HL-60 (cell line): Measurements from ENCODE around the gene YPEL1.

ENCODE experiments used
- DNase-seq, 2 experiments: peaks; one replicate each; pipeline ENCODE4 v3.0.0-alpha.2; 2010 to 2020; ENCODE audit warnings: low read depth in 1 of 2, low spot score in 1 of 2
- H3K27ac ChIP-seq: fragments of 250-450 bp; sonication (Bioruptor Pico); replicated peaks from 2 replicates; pipeline ENCODE4 v1.5.1; 2020; ENCODE audit warnings: mild to moderate bottlenecking, moderate library complexity
- H3K27me3 ChIP-seq: fragments of 250-450 bp; sonication (Bioruptor Pico); 2 replicates; pipeline ENCODE4 v1.5.1; 2021; ENCODE audit warnings: mild to moderate bottlenecking, moderate library complexity; ENCODE audit not compliant: insufficient read depth, poor library complexity, severe bottlenecking
- H3K4me3 ChIP-seq: replicated peaks from 2 replicates; pipeline ENCODE4 v1.5.1; 2011; ENCODE audit warnings: mild to moderate bottlenecking, control low read depth, low read length; ENCODE audit not compliant: insufficient read depth
- GABPA ChIP-seq: IDR thresholded peaks from 2 replicates; pipeline ENCODE4 v1.6.1; 2012; ENCODE audit warnings: low read depth
- POLR2AphosphoS5 ChIP-seq: IDR thresholded peaks from 2 replicates; pipeline ENCODE4 v1.6.1; 2012; ENCODE audit warnings: low read depth
- SPI1 ChIP-seq: IDR thresholded peaks from 2 replicates; pipeline ENCODE4 v1.6.1; 2012; ENCODE audit warnings: low read depth, mild to moderate bottlenecking, borderline replicate concordance
- TF ChIP-seq, protein P1 (sequence below): IDR thresholded peaks from 2 replicates; pipeline ENCODE4 v1.6.1; 2012; ENCODE audit warnings: low read depth; ENCODE audit not compliant: insufficient replicate concordance
- TF ChIP-seq, protein P2 (sequence below): IDR thresholded peaks from one replicate; pipeline ENCODE4 v1.5.1; 2011; ENCODE audit warnings: low read length, control low read depth, inconsistent platforms; ENCODE audit not compliant: insufficient read depth

The YPEL1 gene

DNA sequence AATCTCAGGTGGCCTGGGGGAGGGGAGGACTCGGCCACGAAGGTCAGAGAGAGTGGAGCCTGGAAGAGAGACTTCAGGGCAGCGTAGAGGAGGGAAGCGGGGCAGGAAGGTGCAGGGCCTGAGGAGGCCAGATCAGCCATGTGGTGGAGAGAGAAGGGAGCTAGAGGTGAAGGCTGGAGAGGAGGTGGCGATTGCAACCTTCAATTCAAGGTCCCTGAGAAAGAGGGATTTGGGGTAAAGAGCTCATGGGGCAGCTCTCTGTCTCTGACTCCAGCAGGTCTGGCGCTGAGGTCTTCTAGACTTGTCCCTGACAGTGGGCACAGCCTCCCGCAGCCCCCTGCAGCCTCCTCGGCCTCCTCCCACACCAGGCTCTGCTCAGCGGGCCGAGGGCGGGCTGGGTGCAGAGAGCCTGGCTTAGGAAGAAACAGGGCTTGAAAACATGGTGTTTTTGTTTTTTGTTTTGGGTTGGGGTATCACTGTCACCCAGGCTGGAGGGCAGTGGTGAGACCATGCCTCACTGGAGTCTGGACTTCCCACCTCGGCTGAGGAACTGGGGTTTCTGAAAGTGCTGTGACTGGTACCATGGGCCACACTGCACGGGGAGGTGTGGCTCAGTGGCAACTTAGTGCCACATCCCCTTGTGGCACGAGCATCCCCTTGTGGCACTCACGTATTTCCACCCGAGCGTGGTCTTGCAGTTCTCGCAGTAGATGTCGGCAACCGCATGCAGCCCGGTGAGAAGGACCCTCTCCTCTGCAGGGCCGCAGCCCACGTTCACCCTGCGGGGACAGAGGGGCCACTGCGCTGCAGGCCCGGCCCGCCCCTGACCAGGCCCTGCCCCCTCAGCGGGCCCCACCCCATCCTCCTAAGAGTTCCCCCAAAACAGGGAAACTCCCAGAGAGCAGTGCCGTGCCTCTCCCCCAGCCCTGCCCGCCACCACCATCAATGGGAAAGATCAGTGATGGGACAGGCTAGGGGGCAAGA lies 32.6 kb downstream of the YPEL1 start:
- no peak overlapping the region for H3K27ac ChIP-seq
- H3K4me3 ChIP-seq, result no peak overlapping the region
- TF ChIP-seq POLR2AphosphoS5 (no peak), SPI1 (no peak), GABPA (no peak)
- TF ChIP-seq, protein P1, sequence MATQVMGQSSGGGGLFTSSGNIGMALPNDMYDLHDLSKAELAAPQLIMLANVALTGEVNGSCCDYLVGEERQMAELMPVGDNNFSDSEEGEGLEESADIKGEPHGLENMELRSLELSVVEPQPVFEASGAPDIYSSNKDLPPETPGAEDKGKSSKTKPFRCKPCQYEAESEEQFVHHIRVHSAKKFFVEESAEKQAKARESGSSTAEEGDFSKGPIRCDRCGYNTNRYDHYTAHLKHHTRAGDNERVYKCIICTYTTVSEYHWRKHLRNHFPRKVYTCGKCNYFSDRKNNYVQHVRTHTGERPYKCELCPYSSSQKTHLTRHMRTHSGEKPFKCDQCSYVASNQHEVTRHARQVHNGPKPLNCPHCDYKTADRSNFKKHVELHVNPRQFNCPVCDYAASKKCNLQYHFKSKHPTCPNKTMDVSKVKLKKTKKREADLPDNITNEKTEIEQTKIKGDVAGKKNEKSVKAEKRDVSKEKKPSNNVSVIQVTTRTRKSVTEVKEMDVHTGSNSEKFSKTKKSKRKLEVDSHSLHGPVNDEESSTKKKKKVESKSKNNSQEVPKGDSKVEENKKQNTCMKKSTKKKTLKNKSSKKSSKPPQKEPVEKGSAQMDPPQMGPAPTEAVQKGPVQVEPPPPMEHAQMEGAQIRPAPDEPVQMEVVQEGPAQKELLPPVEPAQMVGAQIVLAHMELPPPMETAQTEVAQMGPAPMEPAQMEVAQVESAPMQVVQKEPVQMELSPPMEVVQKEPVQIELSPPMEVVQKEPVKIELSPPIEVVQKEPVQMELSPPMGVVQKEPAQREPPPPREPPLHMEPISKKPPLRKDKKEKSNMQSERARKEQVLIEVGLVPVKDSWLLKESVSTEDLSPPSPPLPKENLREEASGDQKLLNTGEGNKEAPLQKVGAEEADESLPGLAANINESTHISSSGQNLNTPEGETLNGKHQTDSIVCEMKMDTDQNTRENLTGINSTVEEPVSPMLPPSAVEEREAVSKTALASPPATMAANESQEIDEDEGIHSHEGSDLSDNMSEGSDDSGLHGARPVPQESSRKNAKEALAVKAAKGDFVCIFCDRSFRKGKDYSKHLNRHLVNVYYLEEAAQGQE, result no peak
- TF ChIP-seq, protein P2, sequence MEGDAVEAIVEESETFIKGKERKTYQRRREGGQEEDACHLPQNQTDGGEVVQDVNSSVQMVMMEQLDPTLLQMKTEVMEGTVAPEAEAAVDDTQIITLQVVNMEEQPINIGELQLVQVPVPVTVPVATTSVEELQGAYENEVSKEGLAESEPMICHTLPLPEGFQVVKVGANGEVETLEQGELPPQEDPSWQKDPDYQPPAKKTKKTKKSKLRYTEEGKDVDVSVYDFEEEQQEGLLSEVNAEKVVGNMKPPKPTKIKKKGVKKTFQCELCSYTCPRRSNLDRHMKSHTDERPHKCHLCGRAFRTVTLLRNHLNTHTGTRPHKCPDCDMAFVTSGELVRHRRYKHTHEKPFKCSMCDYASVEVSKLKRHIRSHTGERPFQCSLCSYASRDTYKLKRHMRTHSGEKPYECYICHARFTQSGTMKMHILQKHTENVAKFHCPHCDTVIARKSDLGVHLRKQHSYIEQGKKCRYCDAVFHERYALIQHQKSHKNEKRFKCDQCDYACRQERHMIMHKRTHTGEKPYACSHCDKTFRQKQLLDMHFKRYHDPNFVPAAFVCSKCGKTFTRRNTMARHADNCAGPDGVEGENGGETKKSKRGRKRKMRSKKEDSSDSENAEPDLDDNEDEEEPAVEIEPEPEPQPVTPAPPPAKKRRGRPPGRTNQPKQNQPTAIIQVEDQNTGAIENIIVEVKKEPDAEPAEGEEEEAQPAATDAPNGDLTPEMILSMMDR, result no peak
- DNase-seq, result no peak
- H3K27me3 ChIP-seq, result no peaks in the 10 kb centered on the region

DNA sequence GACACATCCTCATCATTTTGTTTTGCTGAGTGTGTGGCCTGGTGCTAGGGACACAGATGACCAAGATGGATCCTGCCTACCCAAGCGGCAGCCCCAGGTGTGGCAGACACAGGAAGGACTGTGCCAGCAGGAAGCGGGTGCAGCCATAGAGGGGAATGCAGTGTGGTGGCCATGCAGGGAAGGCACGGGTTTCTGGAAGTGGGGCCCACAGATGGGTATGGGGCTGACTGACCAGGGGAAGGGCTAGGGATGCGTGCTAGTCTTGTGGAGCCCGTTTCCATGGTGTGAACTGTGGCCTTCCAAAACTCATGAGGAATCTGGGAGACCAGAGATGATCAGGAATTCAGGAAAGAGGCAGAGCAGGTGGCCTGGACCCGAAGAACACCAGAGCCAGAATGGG lies 33.5 kb downstream of the YPEL1 start:
- no peaks in the 10 kb centered on the region for H3K27me3 ChIP-seq
- H3K27ac ChIP-seq, result no peak overlapping the region
- DNase-seq, result no peak
- TF ChIP-seq, protein P2, result no peak
- TF ChIP-seq SPI1 (no peak), POLR2AphosphoS5 (no peak), GABPA (no peak)
- TF ChIP-seq, protein P1, result no peak
- no peak overlapping the region for H3K4me3 ChIP-seq

DNA sequence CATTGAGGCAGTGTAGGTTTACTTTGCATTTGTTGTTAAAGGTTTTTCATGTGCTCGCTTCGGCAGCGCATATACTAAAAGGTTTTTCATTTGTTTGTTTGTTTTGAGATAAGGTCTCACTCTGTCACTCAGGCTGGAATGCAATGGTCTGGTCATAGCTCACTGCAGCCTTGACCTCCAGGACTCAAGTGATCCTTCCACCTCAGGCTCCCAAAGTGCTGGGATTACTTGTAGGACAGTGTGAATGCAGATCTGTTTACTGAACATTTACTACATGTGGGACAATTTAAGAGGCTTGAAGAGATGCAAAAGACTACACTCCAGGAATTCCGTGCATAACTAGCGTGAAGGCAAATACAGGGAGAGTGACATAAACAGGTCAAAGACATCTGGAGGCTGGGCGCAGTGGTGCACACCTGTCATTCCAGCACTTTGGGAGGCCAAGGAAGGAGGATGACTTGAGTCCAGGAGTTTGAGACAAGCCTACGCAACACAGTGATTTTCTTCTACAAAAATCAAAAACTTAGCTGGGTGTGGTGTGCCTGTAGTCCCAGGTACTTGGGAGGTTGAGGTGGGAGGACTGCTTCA lies 34.1 kb downstream of the YPEL1 start:
- Histone ChIP-seq H3K27me3 (no peaks in the 10 kb centered on the region), H3K4me3 (no peak overlapping the region), H3K27ac (no peak overlapping the region)
- TF ChIP-seq SPI1 (no peak), GABPA (no peak), POLR2AphosphoS5 (no peak)
- TF ChIP-seq, protein P1, result no peak
- TF ChIP-seq, protein P2, result no peak
- no peak for DNase-seq
